Measurements from ENCODE around the gene SLC16A1. TPM values are rescaled to one million over a fixed set of nuclear protein-coding genes. Genes with fewer than 3 reads are reported as not detected.

Gene SLC16A1
- polyA plus RNA-seq, 3 donors: 2.4 to 13.1 (median 10.3) TPM

- WGBS (ENCODE audit: insufficient coverage): no CpG with 5 or more reads among the region's 4 CpGs
- Mint-ChIP-seq H3K4me3 (no peak overlapping the region), H3K9me3 (no peaks in the 10 kb centered on the region), H3K36me3 (peaks cover 13 to 23% of the 10 kb centered on the region in 2 donors), H3K4me1 (peaks cover 6% of the 10 kb centered on the region), H3K27me3 (ENCODE audit: low read depth in 3 of 3) (peaks cover 0 to 4% (median 0%) of the 10 kb centered on the region in 3 donors), H3K27ac (peak overlapping the region in 1 of 7 donors; percentile 50)
- no peak for TF ChIP-seq CTCF (IDR thresholded peaks at IDR 0.05)
- Histone ChIP-seq H3K4me1 (ENCODE audit: control insufficient read depth in 1 of 2, insufficient read depth in 2 of 2, low read length in 2 of 2) (no peaks in the 10 kb centered on the region), H3K4me2 (replicated peaks; ENCODE audit: extremely low read depth, low read length, poor library complexity, severe bottlenecking) (no peak overlapping the region), H3K9ac (ENCODE audit: insufficient read depth, low read length, poor library complexity, severe bottlenecking) (no peak overlapping the region), H4K20me1 (ENCODE audit: insufficient read depth, low read length) (no peaks in the 10 kb centered on the region), H3K27me3 (ENCODE audit: control insufficient read depth in 2 of 2, insufficient read depth in 2 of 2, low read length in 2 of 2) (no peaks in the 10 kb centered on the region), H3K79me2 (ENCODE audit: insufficient read depth, low read length) (no peaks in the 10 kb centered on the region), H3K9me3 (replicated peaks in 1 of 2; ENCODE audit: control insufficient read depth in 1 of 2, insufficient read depth in 1 of 2, low read length in 2 of 2) (no peaks in the 10 kb centered on the region), H2AFZ (ENCODE audit: insufficient read depth, low read depth, low read length, poor library complexity, severe bottlenecking) (no peak overlapping the region), H3K36me3 (replicated peaks in 1 of 2; ENCODE audit: control insufficient read depth in 1 of 2, insufficient read depth in 2 of 2, low read length in 2 of 2) (no peaks in the 10 kb centered on the region), H3K27ac (ENCODE audit: low read depth in 1 of 2, low read length in 2 of 2) (no peak overlapping the region), H3K4me3 (replicated peaks in 1 of 3; ENCODE audit: low read depth in 2 of 3, low read length in 3 of 3) (no peak overlapping the region)
- DNase-seq: no peak
- intact Hi-C loops (cut with micrococcal nuclease): no loop called here
Observed at GRCh38 chr1:113002297-113002696, 46.3 kb upstream of the SLC16A1 start.

- no peak overlapping the region for H3K9ac ChIP-seq (ENCODE audit: insufficient read depth, low read length, poor library complexity, severe bottlenecking)
- H3K27me3 Mint-ChIP-seq (ENCODE audit: low read depth in 3 of 3): peaks cover 0 to 7% (median 0%) of the 10 kb centered on the region in 3 donors
- H3K4me3 Mint-ChIP-seq: no peak overlapping the region
- no peak for TF ChIP-seq CTCF (IDR thresholded peaks at IDR 0.05)
- no peak overlapping the region for H2AFZ ChIP-seq (ENCODE audit: insufficient read depth, low read depth, low read length, poor library complexity, severe bottlenecking)
- H3K36me3 ChIP-seq (replicated peaks in 1 of 2; ENCODE audit: control insufficient read depth in 1 of 2, insufficient read depth in 2 of 2, low read length in 2 of 2): no peaks in the 10 kb centered on the region
- no peak overlapping the region for H3K4me3 ChIP-seq (replicated peaks in 1 of 3; ENCODE audit: low read depth in 2 of 3, low read length in 3 of 3)
- peaks cover 6% of the 10 kb centered on the region for H3K4me1 Mint-ChIP-seq
- H3K27me3 ChIP-seq (ENCODE audit: control insufficient read depth in 2 of 2, insufficient read depth in 2 of 2, low read length in 2 of 2): no peaks in the 10 kb centered on the region
- H3K4me2 ChIP-seq (replicated peaks; ENCODE audit: extremely low read depth, low read length, poor library complexity, severe bottlenecking): no peak overlapping the region
- H3K4me1 ChIP-seq (ENCODE audit: control insufficient read depth in 1 of 2, insufficient read depth in 2 of 2, low read length in 2 of 2): no peaks in the 10 kb centered on the region
- intact Hi-C loops (cut with micrococcal nuclease): no loop called here
- no peaks in the 10 kb centered on the region for H3K79me2 ChIP-seq (ENCODE audit: insufficient read depth, low read length)
- no peak overlapping the region for H3K27ac ChIP-seq (ENCODE audit: low read depth in 1 of 2, low read length in 2 of 2)
- H3K36me3 Mint-ChIP-seq: peaks cover 10 to 18% of the 10 kb centered on the region in 2 donors
- WGBS (ENCODE audit: insufficient coverage): 40% methylated on average over 7 of the region's 7 CpGs
- H3K9me3 Mint-ChIP-seq: peaks cover 0 to 2% (median 0%) of the 10 kb centered on the region in 7 donors
- no peaks in the 10 kb centered on the region for H4K20me1 ChIP-seq (ENCODE audit: insufficient read depth, low read length)
- H3K27ac Mint-ChIP-seq: no peak overlapping the region
- H3K9me3 ChIP-seq (replicated peaks in 1 of 2; ENCODE audit: control insufficient read depth in 1 of 2, insufficient read depth in 1 of 2, low read length in 2 of 2): no peaks in the 10 kb centered on the region
- no peak for DNase-seq
Observed at GRCh38 chr1:112998592-112999235, 42.7 kb upstream of the SLC16A1 start.
